Transverse colon (tissue), 4 donors: ENCODE results near the gene TJAP1. TPM values are rescaled to one million over a fixed set of nuclear protein-coding genes. Genes with fewer than 3 reads are reported as not detected.

Experiments
- DNase-seq: peaks from one replicate; pipeline ENCODE4 v3.0.0-alpha.2; 2019
- H3K27ac ChIP-seq, 4 donors: fragments of 200-600 bp; sonication (generic); 2 replicates each; pipeline ENCODE4 v1.5.1; 2016 to 2018; ENCODE audit warnings: inconsistent platforms in 4 of 4
- H3K27me3 ChIP-seq: fragments of 200-600 bp; sonication (generic); 2 replicates; pipeline ENCODE4 v1.5.1; 2017; ENCODE audit warnings: inconsistent platforms
- H3K36me3 ChIP-seq, 4 donors: fragments of 200-600 bp; sonication (generic); 2 replicates each; pipeline ENCODE4 v1.5.1; 2017 to 2019; ENCODE audit warnings: inconsistent platforms in 4 of 4
- H3K4me1 ChIP-seq, 4 donors: fragments of 200-600 bp; sonication (generic); 2 replicates each; pipeline ENCODE4 v1.5.1; 2017 to 2020; ENCODE audit warnings: inconsistent platforms in 4 of 4
- H3K4me3 ChIP-seq, 4 donors: fragments of 200-600 bp; sonication (generic); 1 replicate in 1 of 4; 2 replicates in 3 of 4; pipeline versions ENCODE4 v1.5.1 to v1.6.1; 2017 to 2019; ENCODE audit warnings: inconsistent platforms in 4 of 4
- H3K9me3 ChIP-seq, 2 donors: fragments of 200-600 bp; sonication (generic); 2 replicates each; pipeline ENCODE4 v1.5.1; 2017 to 2019; ENCODE audit warnings: inconsistent platforms in 2 of 2
- CTCF ChIP-seq, 5 experiments: fragments of 200-600 bp in 3 of 5; fragments of 450-650 bp in 2 of 5; sonication (generic) in 3 of 5; IDR thresholded peaks; 1 replicate in 2 of 5; 2 replicates in 3 of 5; pipeline ENCODE4 v1.5.1; 2016 to 2017; ENCODE audit warnings: antibody characterized with exemption in 5 of 5, inconsistent platforms in 3 of 5, mild to moderate bottlenecking in 2 of 5, moderate library complexity in 1 of 5
- EP300 ChIP-seq: sonication (generic); formaldehyde crosslinking; IDR thresholded peaks from one replicate; pipeline ENCODE4 v1.6.1; 2017; ENCODE audit warnings: antibody characterized with exemption, low read depth
- POLR2A ChIP-seq: fragments of 450-650 bp; IDR thresholded peaks from one replicate; pipeline ENCODE4 v1.6.1; 2016; ENCODE audit warnings: antibody characterized with exemption, mild to moderate bottlenecking, moderate library complexity
- POLR2AphosphoS5 ChIP-seq, 3 donors: sonication (generic); formaldehyde crosslinking; IDR thresholded peaks; one replicate each; pipeline ENCODE4 v1.6.1; 2016; ENCODE audit warnings: antibody characterized with exemption in 3 of 3
- WGBS, 2 donors: methylation state at CpG; one replicate each; pipeline ENCODE4 v1.1.5; 2018; ENCODE audit warnings: low coverage in 1 of 2; 5-methylcytosine and 5-hydroxymethylcytosine counted together
- in situ Hi-C, 4 donors: fragments of 200-750 bp; cut with MboI; loops; one replicate each; pipeline versions ENCODE4 v1.15.0 to v1.15.1; 2017; ENCODE audit warnings: low sequenced_read_pairs in 3 of 4, low pct_ligation_motif_present in 1 of 4, low pct_unique_long_range_greater_than_20kb in 1 of 4
- intact Hi-C: fragments of 100-400 bp; cut with DNase I; formaldehyde crosslinking; loops from one replicate; pipeline ENCODE4 v1.15.1; 2023; ENCODE audit warnings: low total_unique reads
- total RNA-seq, 4 donors: library from RNA; depleted of rRNA; stranded (reverse); fragments of >200 nt; gene quantifications; one replicate each; pipeline ENCODE4 v1.1.0, GENCODE V29; 2016

Gene TJAP1
- total RNA-seq, 4 donors from 2014 or later = 10.9 to 22.4 (median 17.9) TPM

GRCh38 chr6:43517505-43518357, 40.4 kb downstream of the TJAP1 start:
- no peak for TF ChIP-seq CTCF (IDR thresholded peaks at IDR 0.05)
- TF ChIP-seq EP300 = no peak
- no peak for TF ChIP-seq POLR2AphosphoS5 (IDR thresholded peaks at IDR 0.05)
- no peak for TF ChIP-seq POLR2A
- intact Hi-C loops (no loop called here), in situ Hi-C loops (no loop called here)
- no peaks in the 10 kb centered on the region for H3K9me3 ChIP-seq
- 0 to 3% methylated on average over 7 to 10 of the region's 10 CpGs for WGBS, 2 donors
- peak overlapping the region; percentile 89 to 93 (median 92) for H3K27ac ChIP-seq
- H3K4me1 ChIP-seq = peaks cover 24 to 36% (median 28%) of the 10 kb centered on the region in 4 donors
- DNase-seq = no peak
- H3K27me3 ChIP-seq = no peaks in the 10 kb centered on the region
- peaks cover 0 to 30% (median 14%) of the 10 kb centered on the region in 4 donors for H3K36me3 ChIP-seq
- H3K4me3 ChIP-seq = peak overlapping the region; percentile 25 to 86 (median 66)

- Histone ChIP-seq H3K4me3 (no peak overlapping the region), H3K27ac (no peak overlapping the region), H3K27me3 (no peaks in the 10 kb centered on the region), H3K9me3 (no peaks in the 10 kb centered on the region), H3K4me1 (peaks cover 22 to 26% (median 24%) of the 10 kb centered on the region in 4 donors), H3K36me3 (peaks cover 0 to 39% (median 16%) of the 10 kb centered on the region in 4 donors)
- no peak for TF ChIP-seq POLR2A
- no peak for TF ChIP-seq POLR2AphosphoS5 (IDR thresholded peaks at IDR 0.05)
- no peak for TF ChIP-seq EP300
- no peak for DNase-seq
- WGBS, 2 donors = 92% methylated on average over 8 of the region's 8 CpGs; no CpG with 5 or more reads in 1 of the 2 donors
- intact Hi-C loops = no loop called here
- in situ Hi-C loops = no loop called here
These were observed 42.7 kb downstream of the TJAP1 start for GRCh38 chr6:43520097-43520496.

GRCh38 chr6:43521836-43522235, 44.5 kb downstream of the TJAP1 start:
- DNase-seq = no peak
- Histone ChIP-seq H3K4me1 (peaks cover 11 to 14% (median 14%) of the 10 kb centered on the region in 4 donors), H3K27ac (no peak overlapping the region), H3K36me3 (peaks cover 0 to 44% (median 19%) of the 10 kb centered on the region in 4 donors), H3K4me3 (no peak overlapping the region), H3K27me3 (no peaks in the 10 kb centered on the region), H3K9me3 (no peaks in the 10 kb centered on the region)
- TF ChIP-seq EP300 (no peak), POLR2AphosphoS5 (IDR thresholded peaks at IDR 0.05) (no peak)
- in situ Hi-C loops = no loop called here
- WGBS, 2 donors = 89 to 100% methylated on average over 1 to 2 of the region's 2 CpGs
- intact Hi-C loops = no loop called here

- in situ Hi-C loops = no loop called here
- DNase-seq = no peak
- Histone ChIP-seq H3K36me3 (peaks cover 0 to 53% (median 22%) of the 10 kb centered on the region in 4 donors), H3K4me3 (no peak overlapping the region), H3K27me3 (no peaks in the 10 kb centered on the region), H3K4me1 (peaks cover 9 to 12% (median 11%) of the 10 kb centered on the region in 4 donors), H3K9me3 (no peaks in the 10 kb centered on the region), H3K27ac (no peak overlapping the region)
- intact Hi-C loops = no loop called here
- 85% methylated on average over 8 of the region's 8 CpGs; no CpG with 5 or more reads in 1 of the 2 donors for WGBS, 2 donors
- TF ChIP-seq CTCF (IDR thresholded peaks at IDR 0.05) = no peak
These were observed 45.3 kb downstream of the TJAP1 start for GRCh38 chr6:43522547-43523261.

GRCh38 chr6:43523284-43523683, 45.9 kb downstream of the TJAP1 start:
- TF ChIP-seq POLR2A (no peak), CTCF (IDR thresholded peaks at IDR 0.05) (no peak), POLR2AphosphoS5 (IDR thresholded peaks at IDR 0.05) (no peak), EP300 (no peak)
- no peak overlapping the region for H3K4me3 ChIP-seq
- WGBS, 2 donors = 92 to 100% methylated on average over 1 to 3 of the region's 3 CpGs
- H3K36me3 ChIP-seq = peaks cover 0 to 57% (median 23%) of the 10 kb centered on the region in 4 donors
- H3K27me3 ChIP-seq = no peaks in the 10 kb centered on the region
- DNase-seq = no peak
- H3K27ac ChIP-seq = no peak overlapping the region
- in situ Hi-C loops = no loop called here
- no peaks in the 10 kb centered on the region for H3K9me3 ChIP-seq
- peaks cover 4 to 7% (median 6%) of the 10 kb centered on the region in 4 donors for H3K4me1 ChIP-seq
- intact Hi-C loops = no loop called here
